ENCODE measurements around the gene SMIM44.

GRCh38 chr19:3497757-3498520 is 14.7 kb upstream of the SMIM44 start:
- no peak for TF ChIP-seq CTCF (IDR thresholded peaks at IDR 0.05; ENCODE audit: low read length)
- no peak for TF ChIP-seq EZH2 (IDR thresholded peaks at IDR 0.05; ENCODE audit: borderline replicate concordance, low read length)

All from OCI-LY1 (cell line).